Osteoblast (primary cell): ENCODE data around the gene MYO5B. TPM values are rescaled to one million over a fixed set of nuclear protein-coding genes. Genes with fewer than 3 reads are reported as not detected.

Experiments used
- DNase-seq: peaks from one replicate; pipeline ENCODE4 v3.0.0; 2011; ENCODE audit warnings: low spot score, mixed read lengths; ENCODE audit not compliant: insufficient read length; ENCODE audit errors: missing footprints
- H2AFZ ChIP-seq: 2 replicates; pipeline ENCODE4 v1.6.0; 2011; ENCODE audit warnings: mild to moderate bottlenecking, low read length
- H3K27ac ChIP-seq: 2 replicates; pipeline ENCODE4 v1.5.1; 2011; ENCODE audit warnings: mild to moderate bottlenecking, low read depth, low read length, moderate library complexity
- H3K27me3 ChIP-seq: 2 replicates; pipeline ENCODE4 v1.6.0; 2012; ENCODE audit warnings: mild to moderate bottlenecking, control low read depth, inconsistent platforms, low read length, moderate library complexity; ENCODE audit not compliant: insufficient read depth
- H3K36me3 ChIP-seq: 2 replicates; pipeline ENCODE4 v1.5.1; 2011; ENCODE audit warnings: mild to moderate bottlenecking, low read length, control low read depth, moderate library complexity; ENCODE audit not compliant: insufficient read depth
- H3K4me1 ChIP-seq: 2 replicates; pipeline ENCODE4 v1.5.1; 2011; ENCODE audit warnings: mild to moderate bottlenecking, low read length, control low read depth, moderate library complexity; ENCODE audit not compliant: insufficient read depth
- H3K4me2 ChIP-seq: 2 replicates; pipeline ENCODE4 v1.6.0; 2011; ENCODE audit warnings: mild to moderate bottlenecking, low read length; ENCODE audit not compliant: insufficient read depth
- H3K4me3 ChIP-seq: fragments of 200-600 bp; sonication (generic); 3 replicates; pipeline ENCODE4 v1.5.1; 2012; ENCODE audit warnings: mild to moderate bottlenecking, low read length, inconsistent platforms; ENCODE audit not compliant: insufficient read depth
- H3K79me2 ChIP-seq: 2 replicates; pipeline ENCODE4 v1.6.0; 2012; ENCODE audit warnings: mild to moderate bottlenecking, low read length, control low read depth, inconsistent platforms; ENCODE audit not compliant: insufficient read depth
- H3K9me3 ChIP-seq: 2 replicates; pipeline ENCODE4 v1.5.1; 2011; ENCODE audit warnings: low read depth, low read length, control low read depth
- H4K20me1 ChIP-seq: 2 replicates; pipeline ENCODE4 v1.6.0; 2012; ENCODE audit warnings: mild to moderate bottlenecking, low read length, control low read depth; ENCODE audit not compliant: insufficient read depth
- CTCF ChIP-seq: IDR thresholded peaks from 2 replicates; pipeline ENCODE4 v1.5.1; 2011; ENCODE audit warnings: mild to moderate bottlenecking, low read depth, low read length, moderate library complexity; ENCODE audit errors: extremely low read depth
- total RNA-seq: library from RNA; depleted of rRNA; stranded (reverse); fragments of >200 nt; gene quantifications from 2 replicates; pipeline ENCODE4 v1.2.3, GENCODE V29; 2012

MYO5B gene
- total RNA-seq, 1 donor = 0.36 TPM

DNA sequence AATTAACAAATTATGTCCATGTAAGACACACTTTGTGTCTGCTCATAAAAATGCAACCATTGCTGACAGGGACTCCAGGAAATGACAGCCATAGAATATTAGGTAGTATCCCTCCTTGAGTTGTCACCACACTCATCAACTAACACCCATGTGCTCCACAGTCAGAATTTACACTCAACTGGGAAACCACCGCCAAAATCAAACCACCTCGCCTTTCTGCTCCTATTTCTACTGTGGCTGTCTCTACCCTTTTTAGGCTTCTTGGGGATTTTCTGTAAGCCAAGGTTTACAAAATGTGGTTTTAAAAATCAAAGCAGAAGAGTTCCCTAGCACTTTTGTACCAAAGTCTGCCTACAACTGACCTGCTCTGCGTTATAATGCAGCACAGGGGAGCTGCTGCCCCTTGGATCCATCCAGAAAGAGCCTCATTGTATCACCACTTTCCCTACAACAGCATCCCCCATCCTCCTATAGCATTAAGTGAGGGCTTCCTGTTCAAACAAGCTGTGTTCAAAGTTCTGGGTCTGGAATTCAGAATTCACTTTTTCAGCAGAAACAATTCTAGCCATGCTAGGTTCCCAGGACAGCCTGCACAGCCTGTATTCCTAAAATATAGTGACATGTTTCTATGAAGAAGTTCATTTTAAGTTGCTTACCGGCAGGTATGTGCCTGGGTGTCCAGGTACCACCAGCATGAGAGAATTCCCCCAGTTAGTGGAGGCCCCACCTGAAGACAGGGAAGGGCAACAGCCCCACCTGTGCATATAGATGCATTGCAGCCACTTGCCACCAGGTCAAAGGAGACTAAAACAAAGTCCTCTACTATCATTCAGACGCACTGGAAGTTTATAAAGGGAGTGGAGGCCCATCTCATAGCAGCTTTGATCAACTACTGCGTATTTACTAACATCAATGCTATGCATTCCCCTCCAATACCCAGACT, 104.3 kb downstream of the MYO5B start:
- no peak overlapping the region for H2AFZ ChIP-seq
- H4K20me1 ChIP-seq = no peaks in the 10 kb centered on the region
- H3K4me2 ChIP-seq = no peak overlapping the region
- no peak overlapping the region for H3K4me3 ChIP-seq
- H3K9me3 ChIP-seq = no peaks in the 10 kb centered on the region
- H3K27ac ChIP-seq = no peak overlapping the region
- H3K27me3 ChIP-seq = no peaks in the 10 kb centered on the region
- no peaks in the 10 kb centered on the region for H3K79me2 ChIP-seq
- DNase-seq = no peak
- H3K36me3 ChIP-seq = no peaks in the 10 kb centered on the region
- TF ChIP-seq CTCF = no peak
- no peaks in the 10 kb centered on the region for H3K4me1 ChIP-seq

DNA sequence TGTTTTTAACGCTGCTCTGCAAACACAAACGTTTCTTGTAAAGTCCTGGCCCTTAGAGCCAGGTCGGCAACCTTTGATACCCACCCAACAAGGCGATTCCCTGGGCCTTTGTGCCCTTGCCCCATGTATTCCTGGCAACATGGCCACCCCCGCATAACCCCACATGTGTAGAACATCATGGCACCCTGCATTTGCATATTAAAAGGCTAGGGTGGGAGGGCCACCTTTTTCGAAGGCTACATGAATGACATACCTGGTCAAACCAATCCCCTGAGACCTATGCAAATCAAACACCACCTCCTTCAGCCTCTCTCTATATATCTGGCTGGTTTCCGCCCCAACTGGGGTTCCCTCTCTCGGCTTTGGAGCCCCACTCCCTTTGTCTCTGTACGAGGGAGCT, 105.2 kb downstream of the MYO5B start:
- no peaks in the 10 kb centered on the region for H3K4me1 ChIP-seq
- H4K20me1 ChIP-seq = no peaks in the 10 kb centered on the region
- no peaks in the 10 kb centered on the region for H3K9me3 ChIP-seq
- H3K36me3 ChIP-seq = no peaks in the 10 kb centered on the region
- no peaks in the 10 kb centered on the region for H3K79me2 ChIP-seq
- no peak overlapping the region for H3K4me3 ChIP-seq
- no peak overlapping the region for H2AFZ ChIP-seq
- no peaks in the 10 kb centered on the region for H3K27me3 ChIP-seq
- no peak for TF ChIP-seq CTCF
- no peak overlapping the region for H3K4me2 ChIP-seq
- no peak overlapping the region for H3K27ac ChIP-seq
- DNase-seq = no peak

DNA sequence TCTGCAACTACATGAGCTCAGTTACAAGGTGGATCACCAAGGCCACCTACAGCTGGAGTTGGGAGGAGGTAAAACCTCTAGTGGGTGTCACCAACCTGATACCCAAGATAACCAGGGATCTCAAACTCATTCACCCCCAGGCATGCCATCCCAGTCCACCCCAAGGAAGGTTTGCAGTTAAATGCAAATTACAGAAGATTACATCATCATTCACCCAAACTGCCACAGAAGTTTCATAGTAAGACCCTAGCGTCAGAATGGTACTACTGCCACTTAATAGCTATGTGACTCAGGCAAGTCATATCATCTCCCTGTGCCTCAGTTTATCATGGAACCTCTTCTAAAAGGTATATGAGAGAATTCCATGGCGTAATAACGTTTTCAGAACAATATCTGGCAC, 111.2 kb downstream of the MYO5B start:
- Histone ChIP-seq H3K4me2 (no peak overlapping the region), H3K4me1 (no peaks in the 10 kb centered on the region), H3K79me2 (no peaks in the 10 kb centered on the region), H4K20me1 (no peaks in the 10 kb centered on the region), H3K27ac (no peak overlapping the region), H2AFZ (no peak overlapping the region), H3K4me3 (no peak overlapping the region), H3K36me3 (no peaks in the 10 kb centered on the region), H3K9me3 (no peaks in the 10 kb centered on the region), H3K27me3 (no peaks in the 10 kb centered on the region)
- no peak for DNase-seq
- TF ChIP-seq CTCF = no peak

DNA sequence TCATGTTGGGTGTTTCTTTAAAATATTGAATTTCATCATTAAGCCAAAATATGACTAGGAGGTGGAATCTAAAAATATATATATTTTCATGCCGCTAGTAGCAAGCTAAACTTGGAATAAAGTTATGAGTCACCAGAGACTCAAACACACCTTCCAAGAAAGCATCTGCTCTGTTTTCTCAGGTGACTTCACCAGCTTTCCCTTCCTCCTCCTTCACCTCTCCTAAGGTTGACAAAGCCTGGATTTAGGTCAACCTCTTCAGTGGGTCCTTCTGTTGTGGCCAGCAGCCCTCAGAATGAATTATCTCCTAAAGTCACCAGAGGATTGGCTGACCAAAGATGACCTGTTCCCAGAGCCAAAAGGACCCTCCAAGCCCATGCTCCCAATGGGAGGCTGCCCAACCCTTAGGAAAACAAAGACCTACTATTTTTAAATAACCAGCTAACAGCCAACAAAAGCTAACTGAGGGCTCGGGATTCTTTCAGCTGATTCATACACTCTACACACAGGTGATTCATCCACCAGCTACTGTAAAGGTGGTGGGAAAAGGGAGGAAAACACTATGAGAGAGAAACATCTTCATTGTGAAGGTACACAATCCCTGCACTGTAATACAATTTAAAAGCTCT, 113.9 kb downstream of the MYO5B start:
- Histone ChIP-seq H3K36me3 (no peaks in the 10 kb centered on the region), H3K9me3 (no peaks in the 10 kb centered on the region), H3K27ac (no peak overlapping the region), H4K20me1 (no peaks in the 10 kb centered on the region), H3K79me2 (no peaks in the 10 kb centered on the region), H3K4me2 (no peak overlapping the region), H2AFZ (no peak overlapping the region), H3K4me3 (no peak overlapping the region), H3K27me3 (peaks cover 6% of the 10 kb centered on the region), H3K4me1 (no peaks in the 10 kb centered on the region)
- DNase-seq = no peak
- no peak for TF ChIP-seq CTCF
